K562 (cell line): ENCODE data around the gene BNIP5. TPM values are rescaled to one million over a fixed set of nuclear protein-coding genes. Genes with fewer than 3 reads are reported as not detected.

ENCODE experiments used
- BCOR ChIP-seq: fragments of 450-650 bp; IDR thresholded peaks from 2 replicates; pipeline ENCODE4 v1.6.1; 2016
- BDP1 ChIP-seq: IDR thresholded peaks from 3 replicates; pipeline ENCODE4 v1.6.1; 2011; ENCODE audit not compliant: insufficient read length, insufficient read depth
- BRD9 ChIP-seq: fragments of 450-650 bp; IDR thresholded peaks from 2 replicates; pipeline ENCODE4 v1.6.1; 2018; ENCODE audit warnings: low read depth; ENCODE audit not compliant: partially characterized antibody
- CBX3 ChIP-seq, 2 experiments: IDR thresholded peaks; 1 replicate in 1 of 2; 2 replicates in 1 of 2; pipeline ENCODE4 v1.6.1; 2012; ENCODE audit warnings: inconsistent platforms in 2 of 2, low read length in 2 of 2, borderline replicate concordance in 1 of 2, control low read depth in 1 of 2
- CC2D1A ChIP-seq: fragments of 450-650 bp; IDR thresholded peaks from 2 replicates; pipeline ENCODE4 v1.6.1; 2017; ENCODE audit warnings: mild to moderate bottlenecking
- EP300 ChIP-seq: IDR thresholded peaks from 2 replicates; pipeline ENCODE4 v1.6.1; 2012; ENCODE audit warnings: low read length, improper control_type of control experiment
- ERF ChIP-seq: fragments of 450-650 bp; formaldehyde crosslinking; IDR thresholded peaks from 2 replicates; pipeline ENCODE4 v1.4.0; 2020; ENCODE audit warnings: mild to moderate bottlenecking, mixed read lengths
- GATA2 ChIP-seq: sonication (generic); formaldehyde crosslinking; IDR thresholded peaks from 2 replicates; pipeline ENCODE4 v1.4.0; 2020; ENCODE audit warnings: mild to moderate bottlenecking, missing genetic modification reagents
- HNRNPK ChIP-seq: fragments of 200-400 bp; formaldehyde crosslinking; IDR thresholded peaks from one replicate; pipeline ENCODE4 v1.6.1; 2018; ENCODE audit warnings: mild to moderate bottlenecking, low read depth, low read length; ENCODE audit not compliant: poor library complexity, severe bottlenecking
- PTBP1 ChIP-seq: fragments of 200-400 bp; formaldehyde crosslinking; IDR thresholded peaks from 2 replicates; pipeline ENCODE4 v1.6.1; 2017; ENCODE audit warnings: low read depth, low read length
- SIX5 ChIP-seq, 2 experiments: IDR thresholded peaks; 2 replicates each; pipeline ENCODE4 v1.6.1; 2011; ENCODE audit warnings: low read length in 2 of 2, borderline replicate concordance in 1 of 2, low read depth in 1 of 2, mild to moderate bottlenecking in 1 of 2, moderate library complexity in 1 of 2; ENCODE audit not compliant: insufficient read depth in 1 of 2
- SMARCA5 ChIP-seq: fragments of 450-650 bp; IDR thresholded peaks from 2 replicates; pipeline ENCODE4 v1.6.1; 2016
- SREBF1 ChIP-seq: fragments of 150-350 bp; IDR thresholded peaks from 2 replicates; pipeline ENCODE4 v1.6.1; 2014; ENCODE audit warnings: antibody characterized with exemption, low read depth, low read length, borderline replicate concordance
- ZKSCAN8 ChIP-seq: fragments of 200-800 bp; sonication (Bioruptor generic); IDR thresholded peaks from 2 replicates; pipeline ENCODE4 v1.6.1; 2016; ENCODE audit warnings: missing genetic modification characterization, missing compliant biosample characterization
- ZNF12 ChIP-seq: sonication (generic); formaldehyde crosslinking; IDR thresholded peaks from 2 replicates; pipeline ENCODE4 v1.4.0; 2020; ENCODE audit warnings: mild to moderate bottlenecking, missing genetic modification reagents
- ZNF124 ChIP-seq: sonication (generic); formaldehyde crosslinking; IDR thresholded peaks from 2 replicates; pipeline ENCODE4 v1.8.1; 2022; ENCODE audit warnings: missing genetic modification reagents
- ZNF707 ChIP-seq: fragments of 250-450 bp; sonication (Bioruptor Pico); conservative IDR thresholded peaks from 2 replicates; pipeline ENCODE4 v1.8.0; 2022; ENCODE audit warnings: inconsistent platforms, mild to moderate bottlenecking, moderate library complexity
- ZNF717 ChIP-seq: fragments of 250-450 bp; sonication (Bioruptor Pico); IDR thresholded peaks from 2 replicates; pipeline ENCODE4 v1.5.0; 2021
- polyA plus RNA-seq, 8 experiments: library from polyadenylated mRNA; depleted of rRNA in 4 of 8; stranded (reverse) in 5 of 8; unstranded in 3 of 8; fragments of >200 nt; fragmentation: Nextera tagmentation in 2 of 8; fragmentation: Illumina TruSeq in 1 of 8; extraction: Ambion mirVana in 2 of 8; extraction: Trizol in 1 of 8; gene quantifications; 2 replicates each; pipeline versions ENCODE4 v1.2.1 to v1.2.3, GENCODE V29; 2011 to 2014; ENCODE audit warnings: inconsistent platforms in 1 of 8, missing spikeins in 1 of 8
- total RNA-seq, 7 experiments: library from RNA; depleted of rRNA in 6 of 7; stranded (reverse); fragments of >200 nt in 6 of 7; fragmentation: Illumina TruSeq in 2 of 7; extraction: Trizol in 2 of 7; gene quantifications; 2 replicates each; pipeline versions ENCODE4 v1.2.1 to v1.2.3, GENCODE V29; 2011 to 2021; ENCODE audit warnings: low replicate concordance in 1 of 7
- TF ChIP-seq, protein P1 (sequence below): sonication (generic); formaldehyde crosslinking; IDR thresholded peaks from 2 replicates; pipeline ENCODE4 v1.4.0; 2020; ENCODE audit warnings: mild to moderate bottlenecking, missing genetic modification reagents
- TF ChIP-seq, protein P2 (sequence below): fragments of 450-650 bp; formaldehyde crosslinking; IDR thresholded peaks from 2 replicates; pipeline ENCODE4 v1.4.0; 2020; ENCODE audit warnings: mild to moderate bottlenecking, moderate library complexity
- TF ChIP-seq, protein P3 (sequence below): sonication (generic); formaldehyde crosslinking; IDR thresholded peaks from 2 replicates; pipeline ENCODE4 v1.8.1; 2023; ENCODE audit warnings: mild to moderate bottlenecking, missing genetic modification reagents, moderate library complexity
- TF ChIP-seq, protein P4 (sequence below): sonication (generic); formaldehyde crosslinking; IDR thresholded peaks from 2 replicates; pipeline ENCODE4 v1.8.1; 2022; ENCODE audit warnings: missing genetic modification reagents
- TF ChIP-seq, protein P5 (sequence below): fragments of 450-650 bp; IDR thresholded peaks from 2 replicates; pipeline ENCODE4 v1.6.1; 2016; ENCODE audit warnings: low read depth, mild to moderate bottlenecking, moderate library complexity

Gene BNIP5
- total and polyA plus RNA-seq, 9 of the 15 experiments (the other 6 are each of a cell fraction or from before 2014, with no cell fraction given): not detected

DNA sequence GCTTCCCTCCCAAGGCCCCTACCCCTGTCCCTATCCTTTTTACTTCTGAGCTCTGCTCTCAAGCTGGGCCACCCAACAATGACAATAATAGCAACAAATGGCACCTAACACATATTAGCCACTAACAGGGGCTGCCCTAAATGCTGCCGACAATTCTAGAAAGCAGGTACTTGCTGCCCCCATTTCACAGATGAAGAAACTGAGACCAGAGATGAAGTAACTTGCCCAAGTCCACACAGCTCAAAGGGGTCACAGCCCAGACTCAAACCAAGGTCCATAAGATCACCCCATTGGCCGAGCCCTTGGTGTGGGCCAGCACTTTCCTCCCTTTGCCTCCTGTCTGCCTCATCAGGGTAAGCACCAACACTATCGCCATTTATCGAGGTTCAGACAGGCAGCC, 12.0 kb downstream of the BNIP5 start (continued):
- TF ChIP-seq, protein P1, sequence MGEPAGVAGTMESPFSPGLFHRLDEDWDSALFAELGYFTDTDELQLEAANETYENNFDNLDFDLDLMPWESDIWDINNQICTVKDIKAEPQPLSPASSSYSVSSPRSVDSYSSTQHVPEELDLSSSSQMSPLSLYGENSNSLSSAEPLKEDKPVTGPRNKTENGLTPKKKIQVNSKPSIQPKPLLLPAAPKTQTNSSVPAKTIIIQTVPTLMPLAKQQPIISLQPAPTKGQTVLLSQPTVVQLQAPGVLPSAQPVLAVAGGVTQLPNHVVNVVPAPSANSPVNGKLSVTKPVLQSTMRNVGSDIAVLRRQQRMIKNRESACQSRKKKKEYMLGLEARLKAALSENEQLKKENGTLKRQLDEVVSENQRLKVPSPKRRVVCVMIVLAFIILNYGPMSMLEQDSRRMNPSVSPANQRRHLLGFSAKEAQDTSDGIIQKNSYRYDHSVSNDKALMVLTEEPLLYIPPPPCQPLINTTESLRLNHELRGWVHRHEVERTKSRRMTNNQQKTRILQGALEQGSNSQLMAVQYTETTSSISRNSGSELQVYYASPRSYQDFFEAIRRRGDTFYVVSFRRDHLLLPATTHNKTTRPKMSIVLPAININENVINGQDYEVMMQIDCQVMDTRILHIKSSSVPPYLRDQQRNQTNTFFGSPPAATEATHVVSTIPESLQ: no peak
- TF ChIP-seq ZKSCAN8 (no peak), GATA2 (no peak), CBX3 (IDR thresholded peaks at IDR 0.05; ENCODE audit: borderline replicate concordance in 1 of 2, low read length in 2 of 2) (no peak), SMARCA5 (peak; percentile 65; the same call in 1 of the 2 replicates), ZNF124 (CRISPR knock-in tag) (no peak), BCOR (peak; percentile 85), CC2D1A (no peak), ZNF12 (CRISPR knock-in tag) (no peak), ZNF717 (CRISPR knock-in tag) (no peak), ZNF707 (CRISPR knock-in tag) (no peak), BDP1 (no peak), BRD9 (no peak), HNRNPK (no peak), SREBF1 (no peak), PTBP1 (peak; percentile 70; the same call in 1 of the 2 replicates), ERF (CRISPR knock-in tag) (no peak), EP300 (no peak), SIX5 (IDR thresholded peaks at IDR 0.05; ENCODE audit: borderline replicate concordance in 1 of 2, insufficient read depth in 1 of 2, low read depth in 1 of 2, low read length in 2 of 2) (no peak)
- TF ChIP-seq, protein P2, sequence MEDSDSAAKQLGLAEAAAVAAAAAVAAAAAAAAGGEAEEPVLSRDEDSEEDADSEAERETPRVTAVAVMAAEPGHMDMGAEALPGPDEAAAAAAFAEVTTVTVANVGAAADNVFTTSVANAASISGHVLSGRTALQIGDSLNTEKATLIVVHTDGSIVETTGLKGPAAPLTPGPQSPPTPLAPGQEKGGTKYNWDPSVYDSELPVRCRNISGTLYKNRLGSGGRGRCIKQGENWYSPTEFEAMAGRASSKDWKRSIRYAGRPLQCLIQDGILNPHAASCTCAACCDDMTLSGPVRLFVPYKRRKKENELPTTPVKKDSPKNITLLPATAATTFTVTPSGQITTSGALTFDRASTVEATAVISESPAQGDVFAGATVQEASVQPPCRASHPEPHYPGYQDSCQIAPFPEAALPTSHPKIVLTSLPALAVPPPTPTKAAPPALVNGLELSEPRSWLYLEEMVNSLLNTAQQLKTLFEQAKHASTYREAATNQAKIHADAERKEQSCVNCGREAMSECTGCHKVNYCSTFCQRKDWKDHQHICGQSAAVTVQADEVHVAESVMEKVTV (CRISPR knock-in tag): no peak
- TF ChIP-seq, protein P3, sequence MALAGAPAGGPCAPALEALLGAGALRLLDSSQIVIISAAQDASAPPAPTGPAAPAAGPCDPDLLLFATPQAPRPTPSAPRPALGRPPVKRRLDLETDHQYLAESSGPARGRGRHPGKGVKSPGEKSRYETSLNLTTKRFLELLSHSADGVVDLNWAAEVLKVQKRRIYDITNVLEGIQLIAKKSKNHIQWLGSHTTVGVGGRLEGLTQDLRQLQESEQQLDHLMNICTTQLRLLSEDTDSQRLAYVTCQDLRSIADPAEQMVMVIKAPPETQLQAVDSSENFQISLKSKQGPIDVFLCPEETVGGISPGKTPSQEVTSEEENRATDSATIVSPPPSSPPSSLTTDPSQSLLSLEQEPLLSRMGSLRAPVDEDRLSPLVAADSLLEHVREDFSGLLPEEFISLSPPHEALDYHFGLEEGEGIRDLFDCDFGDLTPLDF (CRISPR knock-in tag): no peak
- TF ChIP-seq, protein P4, sequence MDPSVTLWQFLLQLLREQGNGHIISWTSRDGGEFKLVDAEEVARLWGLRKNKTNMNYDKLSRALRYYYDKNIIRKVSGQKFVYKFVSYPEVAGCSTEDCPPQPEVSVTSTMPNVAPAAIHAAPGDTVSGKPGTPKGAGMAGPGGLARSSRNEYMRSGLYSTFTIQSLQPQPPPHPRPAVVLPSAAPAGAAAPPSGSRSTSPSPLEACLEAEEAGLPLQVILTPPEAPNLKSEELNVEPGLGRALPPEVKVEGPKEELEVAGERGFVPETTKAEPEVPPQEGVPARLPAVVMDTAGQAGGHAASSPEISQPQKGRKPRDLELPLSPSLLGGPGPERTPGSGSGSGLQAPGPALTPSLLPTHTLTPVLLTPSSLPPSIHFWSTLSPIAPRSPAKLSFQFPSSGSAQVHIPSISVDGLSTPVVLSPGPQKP (CRISPR knock-in tag): no peak
- TF ChIP-seq, protein P5, sequence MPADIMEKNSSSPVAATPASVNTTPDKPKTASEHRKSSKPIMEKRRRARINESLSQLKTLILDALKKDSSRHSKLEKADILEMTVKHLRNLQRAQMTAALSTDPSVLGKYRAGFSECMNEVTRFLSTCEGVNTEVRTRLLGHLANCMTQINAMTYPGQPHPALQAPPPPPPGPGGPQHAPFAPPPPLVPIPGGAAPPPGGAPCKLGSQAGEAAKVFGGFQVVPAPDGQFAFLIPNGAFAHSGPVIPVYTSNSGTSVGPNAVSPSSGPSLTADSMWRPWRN: no peak
